ENCODE measurements around the gene SPATA21.

The SPATA21 gene

DNA sequence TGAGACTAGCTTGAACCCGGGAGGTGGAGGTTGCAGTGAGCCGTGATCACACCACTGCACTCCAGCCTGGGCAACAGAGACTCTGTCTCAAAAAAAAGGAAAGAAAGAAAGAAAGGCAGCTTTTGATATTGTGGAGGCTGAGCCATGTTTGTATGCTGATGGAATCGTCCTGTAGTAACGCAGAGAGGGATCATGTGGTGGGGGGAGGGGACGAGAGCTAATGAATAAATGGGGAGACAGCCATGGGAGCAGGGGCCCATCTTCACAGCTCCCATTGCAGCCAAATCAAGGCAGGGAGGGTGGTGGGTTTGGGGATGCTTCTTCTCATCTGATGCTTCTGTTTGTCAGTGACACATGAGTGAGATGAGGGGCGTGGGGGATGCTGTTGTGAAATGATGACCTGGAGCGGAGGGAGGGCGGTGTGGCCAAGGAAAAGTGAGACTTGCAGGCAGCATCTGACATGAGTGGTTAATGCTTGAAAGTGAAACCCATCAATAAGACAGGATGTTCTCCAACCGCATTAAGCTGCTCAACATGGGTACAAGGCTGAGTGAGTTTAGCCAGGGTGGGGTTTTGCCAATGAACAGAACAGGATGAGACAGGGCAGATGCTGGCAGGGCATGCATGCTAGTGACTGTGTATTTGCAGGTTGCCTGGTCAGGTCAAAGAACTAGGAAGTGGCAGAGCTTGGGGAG, 16.7 kb downstream of the SPATA21 start:
- DNase-seq (ENCODE audit: low spot score) = no peak

DNA sequence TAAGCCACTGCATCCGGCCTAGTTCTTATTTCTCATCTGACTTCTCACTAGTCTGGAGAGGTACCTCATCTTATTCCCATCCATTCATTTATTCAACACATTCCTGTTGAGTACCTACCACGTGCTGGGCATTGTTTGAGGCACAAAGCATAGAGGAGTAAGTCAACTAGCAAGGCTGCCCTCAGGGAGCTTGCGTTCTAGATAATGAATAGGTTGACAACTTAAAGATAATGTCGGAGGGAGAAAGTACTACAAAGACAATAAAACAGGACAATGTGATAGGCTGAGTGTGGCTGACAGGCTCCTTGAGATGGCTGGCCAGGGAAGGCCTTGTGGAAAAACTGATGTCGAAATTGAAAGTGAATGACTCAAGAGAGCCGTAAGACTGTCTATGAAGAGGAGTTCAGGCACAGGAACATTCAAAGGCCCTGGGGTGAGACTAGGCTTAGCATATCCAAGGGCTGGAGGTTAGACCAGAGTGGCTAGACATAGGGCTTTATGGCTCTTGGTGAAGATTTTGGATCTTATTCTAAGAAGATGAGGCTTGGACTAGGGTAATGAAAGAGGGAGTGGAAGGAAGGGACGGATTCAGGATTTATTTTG, 18.3 kb downstream of the SPATA21 start:
- DNase-seq (ENCODE audit: low spot score) = no peak

GRCh38 chr1:16413191-16413590, 24.0 kb downstream of the SPATA21 start:
- no peak for DNase-seq (ENCODE audit: low spot score)

- no peak for DNase-seq (ENCODE audit: low spot score)
Observed at GRCh38 chr1:16410803-16411202, 26.4 kb downstream of the SPATA21 start.

- no peak for DNase-seq (ENCODE audit: low spot score)
Observed at GRCh38 chr1:16409536-16410152, 27.6 kb downstream of the SPATA21 start.

DNA sequence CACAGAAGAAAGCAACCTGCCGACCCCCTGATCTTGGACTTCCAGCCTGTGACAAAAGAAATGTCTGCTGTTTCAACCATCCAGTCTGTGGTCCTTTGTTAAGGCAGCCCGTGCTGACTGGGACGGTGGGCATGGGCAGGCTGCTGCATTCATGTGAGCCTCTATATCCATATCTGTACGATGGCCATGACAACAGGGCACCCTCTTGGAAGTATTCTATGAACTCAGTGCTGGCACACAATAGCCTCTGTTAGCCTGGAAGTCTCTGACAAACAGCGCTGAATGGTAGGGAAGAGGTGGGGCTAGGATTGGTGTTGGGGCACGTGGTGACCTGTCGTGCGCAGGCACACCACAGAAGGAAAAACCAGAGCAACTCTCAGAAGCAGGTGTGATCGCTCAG, 30.4 kb downstream of the SPATA21 start:
- no peak for DNase-seq (ENCODE audit: low spot score)

DNA sequence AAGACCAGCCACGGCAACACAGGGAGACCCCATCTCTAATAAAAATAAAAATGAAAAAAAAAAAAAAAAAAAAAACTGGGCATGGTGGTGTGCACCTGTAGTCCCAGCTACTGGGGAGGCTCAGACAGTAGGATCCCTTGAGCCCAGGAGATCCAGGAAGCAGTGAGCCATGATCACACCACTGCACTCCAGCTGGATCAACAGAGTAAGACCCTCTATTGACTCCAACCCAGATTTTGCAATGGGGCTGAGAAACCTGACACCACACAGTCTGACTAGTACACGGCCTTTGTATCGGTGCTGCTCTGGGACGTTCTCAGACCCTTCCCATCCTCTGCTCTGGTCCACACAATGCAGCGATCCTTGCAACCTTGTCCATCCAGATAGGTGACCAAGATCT, 31.8 kb downstream of the SPATA21 start:
- DNase-seq (ENCODE audit: low spot score) = no peak

DNA sequence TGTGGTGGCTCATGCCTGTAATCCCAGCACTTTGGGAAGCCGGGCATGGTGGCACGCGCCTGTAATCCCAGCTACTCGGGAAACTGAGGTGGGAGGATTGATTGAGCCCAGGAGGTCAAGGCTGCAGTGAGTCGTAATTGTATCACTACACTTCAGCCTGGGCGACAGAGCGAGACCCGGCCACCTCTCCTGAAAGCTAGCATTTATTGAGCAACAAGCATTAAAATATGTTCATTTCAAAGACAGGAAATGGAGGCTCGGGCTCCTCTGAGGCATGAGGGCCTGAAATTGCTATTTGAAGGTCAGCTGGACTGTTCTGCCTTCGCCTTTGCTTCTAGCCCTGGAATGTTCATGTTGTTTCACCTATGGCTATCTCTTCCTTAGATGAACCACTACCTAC, 34.5 kb downstream of the SPATA21 start:
- DNase-seq (ENCODE audit: low spot score) = no peak

DNA sequence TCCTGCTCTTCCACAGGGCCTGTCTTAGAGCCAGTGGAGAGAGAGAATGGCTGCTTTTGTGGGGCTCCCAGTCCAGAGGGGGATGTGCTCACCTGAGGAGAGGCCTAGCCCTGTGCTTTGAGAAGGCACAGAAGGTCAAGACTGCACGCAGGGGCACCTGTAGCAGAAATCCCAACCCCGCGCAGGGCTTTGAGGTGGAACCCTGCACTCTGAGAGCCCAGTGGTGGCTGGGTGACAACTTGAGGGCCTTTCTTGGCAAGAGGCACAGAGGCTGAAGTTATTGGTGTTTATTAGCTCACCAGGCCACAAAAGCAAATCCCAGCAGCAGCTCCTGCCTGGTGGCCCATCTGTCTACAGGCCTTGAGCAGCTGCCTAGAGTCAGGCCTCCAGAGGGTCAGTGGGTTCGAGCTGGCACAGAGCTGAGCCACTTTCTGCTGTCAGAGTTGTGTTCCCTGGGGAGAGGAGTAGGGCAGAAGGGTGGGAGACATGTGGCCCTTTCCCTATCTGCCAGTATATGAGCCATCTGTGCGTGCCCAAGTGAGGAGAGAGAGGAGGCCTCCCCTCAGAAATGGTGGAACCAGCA, 38.8 kb downstream of the SPATA21 start:
- DNase-seq (ENCODE audit: low spot score) = no peak

GRCh38 chr1:16397120-16397519, 40.1 kb downstream of the SPATA21 start:
- DNase-seq (ENCODE audit: low spot score) = no peak

GRCh38 chr1:16396591-16396990, 40.6 kb downstream of the SPATA21 start:
- no peak for DNase-seq (ENCODE audit: low spot score)

- DNase-seq (ENCODE audit: low spot score) = no peak
Observed at GRCh38 chr1:16394977-16395376, 42.2 kb downstream of the SPATA21 start.

GRCh38 chr1:16393570-16394521, 43.4 kb downstream of the SPATA21 start:
- DNase-seq (ENCODE audit: low spot score) = no peak

- no peak for DNase-seq (ENCODE audit: low spot score)
Observed at GRCh38 chr1:16392740-16393569, 44.3 kb downstream of the SPATA21 start.

DNA sequence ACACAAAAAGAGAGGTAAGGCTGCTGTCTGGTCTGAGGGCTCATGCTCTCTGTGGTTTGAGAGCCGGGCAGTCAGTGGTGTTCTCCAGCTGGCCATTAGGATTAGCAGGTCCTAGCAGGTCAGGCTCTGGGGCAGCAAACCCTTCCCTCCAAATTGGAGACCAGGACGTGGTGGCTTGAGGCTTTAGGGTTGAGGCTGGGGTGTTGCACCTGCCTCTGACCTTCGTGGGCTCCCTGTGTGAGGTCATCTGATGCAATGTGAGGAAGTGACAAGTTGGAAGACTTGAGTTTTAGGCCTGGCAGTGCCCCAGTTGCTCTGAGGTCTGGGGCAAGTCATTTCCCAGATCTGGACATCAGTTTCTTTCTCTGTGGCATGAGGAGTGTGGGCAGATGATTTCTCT, 45.8 kb downstream of the SPATA21 start:
- DNase-seq (ENCODE audit: low spot score) = no peak

DNA sequence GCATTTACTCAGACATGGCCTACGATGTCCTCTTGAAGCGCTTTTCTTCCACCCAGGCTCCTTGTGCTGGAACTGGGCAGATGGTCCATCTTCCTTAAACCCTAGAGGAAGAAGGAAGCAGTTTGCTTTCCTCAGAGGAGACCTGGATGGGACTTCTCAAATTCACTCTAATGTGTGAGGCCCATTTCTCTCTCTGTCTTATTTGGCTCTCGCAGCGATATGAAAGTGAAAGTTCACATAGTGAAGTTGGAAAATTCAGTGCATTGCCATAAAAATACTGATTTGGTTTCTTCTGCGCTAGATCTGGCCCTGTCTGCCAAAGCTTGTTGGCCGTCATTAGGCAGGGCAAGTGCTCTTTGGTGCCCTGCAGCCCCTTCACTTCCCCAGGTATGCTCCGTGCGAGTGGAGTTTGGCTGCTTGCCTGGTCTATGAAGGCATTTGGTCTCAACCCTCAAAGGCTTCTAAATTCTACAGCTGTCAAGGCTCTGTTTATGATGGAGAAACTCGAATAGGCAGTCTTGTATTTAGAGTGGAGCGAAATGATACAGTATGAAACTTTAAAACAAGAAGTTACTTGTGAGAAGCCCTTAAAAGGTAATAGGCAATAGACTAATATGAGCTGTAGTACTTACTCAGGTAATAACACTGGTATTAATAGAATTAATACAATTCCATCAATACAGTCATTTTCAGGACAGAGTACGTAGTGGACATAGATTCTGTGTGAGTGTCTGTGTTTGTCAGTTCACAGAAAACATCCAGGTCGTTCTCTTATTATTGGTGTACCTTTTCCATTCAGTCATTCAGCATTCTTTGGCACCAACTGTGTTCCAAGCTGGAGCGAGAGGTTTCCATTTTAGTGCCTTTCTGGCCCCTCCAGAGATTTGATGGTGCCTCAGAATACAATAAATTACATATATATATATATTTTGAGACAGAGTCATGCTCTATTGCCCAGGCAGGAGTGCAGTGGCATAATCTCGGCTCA, 49.7 kb downstream of the SPATA21 start:
- DNase-seq (ENCODE audit: low spot score) = no peak

DNA sequence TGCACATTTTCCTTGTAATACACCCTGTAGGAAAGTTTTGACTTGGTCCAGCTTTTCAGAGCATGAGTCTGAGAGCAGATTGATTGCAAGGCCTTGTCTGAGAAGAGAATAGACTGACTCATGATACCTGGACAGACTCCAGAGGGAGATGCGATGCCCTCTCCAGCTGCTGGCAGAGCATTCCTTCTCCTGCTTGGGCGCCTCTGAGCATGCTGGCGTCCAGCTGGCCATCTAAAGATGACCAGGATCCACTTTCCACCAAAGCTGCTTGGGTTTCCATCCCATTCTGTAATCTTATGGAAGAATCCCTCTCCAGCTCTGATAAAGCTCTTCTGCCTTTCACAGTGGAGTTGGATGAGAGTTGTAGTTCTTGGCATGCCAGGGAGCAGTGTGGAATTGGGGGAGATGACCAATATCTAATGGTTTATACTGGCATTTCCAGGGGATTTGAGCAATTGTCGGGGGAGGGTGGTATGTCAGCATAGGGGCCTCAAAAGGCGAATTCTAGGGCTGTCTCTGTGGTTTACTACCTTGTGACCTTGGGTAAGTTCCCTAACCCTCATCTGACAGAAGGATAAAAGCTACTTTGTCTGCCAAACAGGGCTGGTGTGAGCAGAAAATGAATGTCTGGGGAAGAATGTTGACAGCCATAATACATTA, 50.6 kb downstream of the SPATA21 start:
- DNase-seq (ENCODE audit: low spot score) = no peak

GRCh38 chr1:16385659-16386453, 51.4 kb downstream of the SPATA21 start:
- DNase-seq (ENCODE audit: low spot score) = no peak

DNA sequence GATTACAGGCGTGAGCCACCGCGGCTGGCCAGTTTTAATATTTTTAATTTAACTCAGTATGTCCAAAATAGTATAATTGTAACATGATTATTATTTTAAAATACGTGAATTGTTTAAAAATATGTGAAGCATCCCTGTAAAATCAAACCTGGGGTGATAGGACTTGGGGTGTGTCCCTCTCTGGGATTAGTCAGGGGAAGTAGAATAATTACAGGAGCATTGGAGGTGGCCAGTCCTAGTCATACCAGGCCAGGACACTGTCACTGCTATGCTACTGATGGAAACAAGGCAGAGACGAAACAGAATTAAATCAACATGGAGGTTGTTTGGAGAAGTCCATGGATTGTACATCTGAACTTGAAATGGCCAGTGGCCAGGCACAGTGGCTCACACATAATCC, 53.3 kb downstream of the SPATA21 start:
- DNase-seq (ENCODE audit: low spot score) = no peak
